OCI-LY7 (cell line): ENCODE data around the gene PAX7. TPM values are rescaled to one million over a fixed set of nuclear protein-coding genes. Genes with fewer than 3 reads are reported as not detected.

Experiments
- BruUV-seq: library from RNA; stranded (reverse); fragments of 400-500 nt; replicated peaks from 2 replicates; lab custom pipeline; 2021; lab: Mats Ljungman, UMichigan
- CTCF ChIA-PET: fragments of 300-600 bp; sonication (Branson Sonifier 250); formaldehyde crosslinking; loops from one replicate; lab custom pipeline; 2022; ENCODE audit warnings: antibody characterized with exemption; ENCODE audit not compliant: unreplicated experiment; lab: Charles Lee
- POLR2A ChIA-PET: fragments of 300-600 bp; sonication (Branson Sonifier 250); formaldehyde crosslinking; loops from one replicate; lab custom pipeline; 2022; ENCODE audit warnings: antibody characterized with exemption; lab: Charles Lee
- DNase-seq: peaks from one replicate; pipeline ENCODE4 v3.0.0-alpha.2; 2015; ENCODE audit warnings: low spot score
- H2AFZ ChIP-seq: fragments of 200-600 bp; sonication (generic), shearing (Covaris generic); 2 replicates; pipeline ENCODE4 v1.6.1; 2014; ENCODE audit warnings: mild to moderate bottlenecking, antibody characterized with exemption, low read length, moderate library complexity
- H3K27ac ChIP-seq: fragments of 200-600 bp; sonication (generic); 2 replicates; pipeline ENCODE4 v1.5.1; 2014; ENCODE audit warnings: mixed run types, low read depth, mild to moderate bottlenecking, moderate library complexity, low read length, inconsistent platforms; ENCODE audit not compliant: poor library complexity, severe bottlenecking
- H3K36me3 ChIP-seq: fragments of 200-600 bp; sonication (generic); 2 replicates; pipeline ENCODE4 v1.6.1; 2014; ENCODE audit warnings: mild to moderate bottlenecking, antibody characterized with exemption, low read length, moderate library complexity, mixed read lengths; ENCODE audit not compliant: insufficient read depth
- H3K4me1 ChIP-seq: fragments of 200-600 bp; sonication (generic); 2 replicates; pipeline ENCODE4 v1.5.1; 2014; ENCODE audit warnings: mild to moderate bottlenecking, low read length; ENCODE audit not compliant: insufficient read depth, poor library complexity, severe bottlenecking
- H3K4me2 ChIP-seq: fragments of 200-600 bp; sonication (generic); 2 replicates; pipeline ENCODE4 v1.6.1; 2014; ENCODE audit warnings: mild to moderate bottlenecking, low read length
- H3K4me3 ChIP-seq: fragments of 200-600 bp; sonication (generic); 2 replicates; pipeline ENCODE4 v1.5.1; 2014; ENCODE audit warnings: mild to moderate bottlenecking, low read depth, low read length; ENCODE audit not compliant: poor library complexity, severe bottlenecking
- H3K79me2 ChIP-seq: fragments of 200-600 bp; sonication (generic); 2 replicates; pipeline ENCODE4 v1.6.1; 2016; ENCODE audit warnings: low read depth, mild to moderate bottlenecking, low read length, moderate library complexity, mixed read lengths; ENCODE audit not compliant: insufficient read depth
- H3K9me2 ChIP-seq: fragments of 200-600 bp; sonication (generic); 2 replicates; pipeline ENCODE4 v1.6.1; 2016; ENCODE audit warnings: mild to moderate bottlenecking, low read length, mixed read lengths; ENCODE audit not compliant: insufficient read depth
- H3K9me3 ChIP-seq: fragments of 200-600 bp; sonication (generic); 2 replicates; pipeline ENCODE4 v1.6.1; 2014; ENCODE audit warnings: mild to moderate bottlenecking, mixed run types, low read length, mixed read lengths
- H4K20me1 ChIP-seq: fragments of 200-600 bp; sonication (generic); 2 replicates; pipeline ENCODE4 v1.6.1; 2014; ENCODE audit warnings: mild to moderate bottlenecking, antibody characterized with exemption, low read length, moderate library complexity, mixed read lengths; ENCODE audit not compliant: insufficient read depth
- EZH2phosphoT487 ChIP-seq: fragments of 200-600 bp; sonication (generic); IDR thresholded peaks from 2 replicates; pipeline ENCODE4 v1.6.1; 2018; ENCODE audit warnings: low read depth, borderline replicate concordance, mild to moderate bottlenecking, mixed run types, antibody characterized with exemption, low read length, moderate library complexity, mixed read lengths
- intact Hi-C: fragments of 100-400 bp; cut with micrococcal nuclease; formaldehyde crosslinking; loops from one replicate; pipeline ENCODE4 v1.10.0; 2022; ENCODE audit not compliant: unreplicated experiment
- total RNA-seq, 2 experiments: library from RNA; depleted of rRNA in 1 of 2; stranded (reverse); fragments of >200 nt in 1 of 2; shearing (Covaris generic) in 1 of 2; gene quantifications; 2 replicates each; pipeline ENCODE4 v1.2.3, GENCODE V29; 2014 to 2022
- TF ChIP-seq, protein P1 (sequence below): fragments of 200-600 bp; sonication (generic); conservative IDR thresholded peaks from 2 replicates; pipeline ENCODE4 v1.5.1; 2014; ENCODE audit warnings: mild to moderate bottlenecking, antibody characterized with exemption, low read length, moderate library complexity, mixed read lengths

PAX7 gene
- total RNA-seq, 2 experiments from 2014 or later = not detected

DNA sequence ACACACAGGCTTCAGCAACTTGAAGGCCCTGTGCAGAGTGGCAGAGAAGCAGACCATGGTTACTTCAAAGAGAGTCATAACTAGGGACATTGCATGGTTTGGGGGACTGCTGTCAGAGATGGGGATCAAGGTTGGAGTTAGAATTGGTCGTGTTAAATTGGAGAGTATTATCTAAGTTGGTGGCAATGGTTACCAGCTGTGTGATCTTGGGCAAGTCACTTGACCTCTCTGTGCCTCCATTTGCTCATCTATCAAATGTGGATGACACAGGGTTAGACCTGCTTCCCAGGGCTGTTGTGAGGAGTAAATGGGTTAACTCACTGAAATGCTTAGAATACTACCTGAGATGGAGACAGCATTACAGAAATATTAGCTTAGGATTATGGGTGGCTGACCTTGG, 91.1 kb downstream of the PAX7 start:
- H3K4me3 ChIP-seq = no peak overlapping the region
- no peaks in the 10 kb centered on the region for H4K20me1 ChIP-seq
- no peak overlapping the region for H2AFZ ChIP-seq
- TF ChIP-seq EZH2phosphoT487 = no peak
- TF ChIP-seq, protein P1, sequence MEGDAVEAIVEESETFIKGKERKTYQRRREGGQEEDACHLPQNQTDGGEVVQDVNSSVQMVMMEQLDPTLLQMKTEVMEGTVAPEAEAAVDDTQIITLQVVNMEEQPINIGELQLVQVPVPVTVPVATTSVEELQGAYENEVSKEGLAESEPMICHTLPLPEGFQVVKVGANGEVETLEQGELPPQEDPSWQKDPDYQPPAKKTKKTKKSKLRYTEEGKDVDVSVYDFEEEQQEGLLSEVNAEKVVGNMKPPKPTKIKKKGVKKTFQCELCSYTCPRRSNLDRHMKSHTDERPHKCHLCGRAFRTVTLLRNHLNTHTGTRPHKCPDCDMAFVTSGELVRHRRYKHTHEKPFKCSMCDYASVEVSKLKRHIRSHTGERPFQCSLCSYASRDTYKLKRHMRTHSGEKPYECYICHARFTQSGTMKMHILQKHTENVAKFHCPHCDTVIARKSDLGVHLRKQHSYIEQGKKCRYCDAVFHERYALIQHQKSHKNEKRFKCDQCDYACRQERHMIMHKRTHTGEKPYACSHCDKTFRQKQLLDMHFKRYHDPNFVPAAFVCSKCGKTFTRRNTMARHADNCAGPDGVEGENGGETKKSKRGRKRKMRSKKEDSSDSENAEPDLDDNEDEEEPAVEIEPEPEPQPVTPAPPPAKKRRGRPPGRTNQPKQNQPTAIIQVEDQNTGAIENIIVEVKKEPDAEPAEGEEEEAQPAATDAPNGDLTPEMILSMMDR = no peak
- BruUV-seq = no TSS peak
- CTCF ChIA-PET = no interaction called here
- no peak overlapping the region for H3K4me2 ChIP-seq
- no peaks in the 10 kb centered on the region for H3K79me2 ChIP-seq
- no peaks in the 10 kb centered on the region for H3K9me3 ChIP-seq
- intact Hi-C loops = no loop called here
- no peak for DNase-seq
- no peaks in the 10 kb centered on the region for H3K9me2 ChIP-seq
- POLR2A ChIA-PET = no interaction called here
- no peaks in the 10 kb centered on the region for H3K36me3 ChIP-seq
- H3K27ac ChIP-seq = no peak overlapping the region
- H3K4me1 ChIP-seq = no peaks in the 10 kb centered on the region

DNA sequence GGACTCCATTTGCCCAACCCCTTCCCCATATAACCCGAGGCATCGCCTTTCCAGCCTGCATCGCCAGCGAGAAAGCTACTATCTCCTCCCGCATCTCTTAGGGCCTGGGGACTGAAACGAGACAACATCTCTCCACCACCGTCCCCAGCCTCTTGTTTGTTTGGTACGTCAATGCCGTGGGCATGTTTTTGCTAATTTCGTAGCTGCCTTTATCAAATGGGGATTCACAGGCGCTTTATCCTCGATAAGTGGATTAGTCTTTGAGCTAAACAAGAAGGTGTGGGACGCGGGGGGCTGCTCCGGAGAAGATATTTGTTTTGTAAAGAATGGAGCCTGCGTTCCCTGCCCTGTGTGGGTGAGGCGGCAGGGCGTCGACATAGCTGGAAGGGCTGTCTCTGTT, 91.6 kb downstream of the PAX7 start:
- Histone ChIP-seq H3K4me1 (no peaks in the 10 kb centered on the region), H2AFZ (no peak overlapping the region), H3K79me2 (no peaks in the 10 kb centered on the region), H3K4me2 (no peak overlapping the region), H3K9me3 (no peaks in the 10 kb centered on the region), H3K36me3 (no peaks in the 10 kb centered on the region), H3K9me2 (no peaks in the 10 kb centered on the region), H4K20me1 (no peaks in the 10 kb centered on the region), H3K4me3 (no peak overlapping the region), H3K27ac (no peak overlapping the region)
- POLR2A ChIA-PET = no interaction called here
- CTCF ChIA-PET = no interaction called here
- DNase-seq = no peak
- intact Hi-C loops = no loop called here
- BruUV-seq = no TSS peak
- TF ChIP-seq, protein P1 = no peak
- no peak for TF ChIP-seq EZH2phosphoT487

DNA sequence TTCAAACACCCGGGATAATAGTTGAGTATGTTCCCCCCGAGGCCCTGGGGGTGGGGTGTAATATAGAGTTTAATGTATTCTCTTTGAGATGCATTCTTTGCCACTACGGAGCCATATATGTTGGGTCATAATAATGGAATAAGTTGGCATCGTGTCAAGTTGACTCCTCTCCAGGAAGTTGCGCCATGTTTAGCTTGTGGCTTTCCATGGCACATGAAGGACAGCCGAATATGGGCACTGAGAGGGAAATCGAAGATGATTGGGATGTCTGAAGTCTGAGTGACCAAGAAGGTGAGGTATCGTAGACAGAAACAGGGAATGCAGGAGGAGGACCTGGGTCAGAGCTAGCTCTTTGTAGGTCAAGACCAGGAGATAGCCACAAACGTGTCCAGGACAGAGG, 92.6 kb downstream of the PAX7 start:
- ChIA-PET CTCF (no interaction called here), POLR2A (no interaction called here)
- Histone ChIP-seq H3K9me2 (no peaks in the 10 kb centered on the region), H3K36me3 (no peaks in the 10 kb centered on the region), H3K79me2 (no peaks in the 10 kb centered on the region), H3K27ac (no peak overlapping the region), H3K4me2 (no peak overlapping the region), H3K4me3 (no peak overlapping the region), H4K20me1 (no peaks in the 10 kb centered on the region), H3K9me3 (no peaks in the 10 kb centered on the region), H3K4me1 (no peaks in the 10 kb centered on the region), H2AFZ (no peak overlapping the region)
- BruUV-seq = no TSS peak
- DNase-seq = no peak
- intact Hi-C loops = no loop called here
- TF ChIP-seq EZH2phosphoT487 = no peak
- TF ChIP-seq, protein P1 = no peak
